HepG2 (cell line): ENCODE results near the gene SLFN13. TPM values are rescaled to one million over a fixed set of nuclear protein-coding genes. Genes with fewer than 3 reads are reported as not detected.

Experiments
- ATAC-seq: fragments of 200-7000 bp; cut with Tn5 transposase; 3 replicates; pipeline ENCODE4 v1.9.1; 2020; ENCODE audit warnings: mild to moderate bottlenecking, moderate library complexity
- BruUV-seq: library from RNA; stranded (reverse); fragments of 400-500 nt; replicated peaks from 2 replicates; lab custom pipeline; 2021; lab: Mats Ljungman, UMichigan
- CTCF ChIA-PET: fragments of 300-600 bp; formaldehyde crosslinking; extraction: SDS; loops from one replicate; lab custom pipeline; 2021; ENCODE audit warnings: low total read pairs, inconsistent platforms, low intra/inter-chr PET ratio; lab: Yijun Ruan, JAX
- POLR2A ChIA-PET: fragments of 350-600 bp; sonication (Branson Sonifier 250); formaldehyde crosslinking; loops from one replicate; lab custom pipeline; 2020; ENCODE audit warnings: antibody characterized with exemption, inconsistent platforms; lab: Yijun Ruan, JAX
- DNase-seq: peaks from one replicate; pipeline ENCODE4 v3.0.0-alpha.2; 2015; ENCODE audit warnings: low spot score
- FAIRE-seq: peaks from 3 replicates; lab custom pipeline; 2011; peaks lifted over from hg19 to GRCh38; lab: Jason Lieb, UNC
- H2AFZ ChIP-seq: one replicate; pipeline ENCODE4 v1.6.1; 2011; ENCODE audit warnings: low read length, inconsistent platforms
- H3K27ac ChIP-seq: fragments of 300-600 bp; 3 replicates; pipeline ENCODE4 v1.8.0; 2011; ENCODE audit warnings: mixed run types, mild to moderate bottlenecking, mixed read lengths, low read length, inconsistent platforms; ENCODE audit not compliant: insufficient read depth; ENCODE audit errors: extremely low read length
- H3K27me3 ChIP-seq, 2 experiments: fragments of 200-600 bp in 1 of 2; 2 replicates in 1 of 2; 3 replicates in 1 of 2; pipeline versions ENCODE4 v1.6.0 to v1.8.0; 2011; ENCODE audit warnings: low read length in 2 of 2, mild to moderate bottlenecking in 2 of 2, moderate library complexity in 2 of 2, inconsistent platforms in 1 of 2; ENCODE audit not compliant: insufficient read depth in 2 of 2, control insufficient read depth in 1 of 2
- H3K36me3 ChIP-seq, 2 experiments: fragments of 200-600 bp in 1 of 2; replicated peaks in 1 of 2; 2 replicates in 1 of 2; 3 replicates in 1 of 2; pipeline versions ENCODE4 v1.5.1 to v1.8.0; 2011; ENCODE audit warnings: low read length in 2 of 2, inconsistent platforms in 1 of 2; ENCODE audit not compliant: insufficient read depth in 2 of 2, control insufficient read depth in 1 of 2
- H3K4me1 ChIP-seq: 2 replicates; pipeline ENCODE4 v1.5.1; 2012; ENCODE audit warnings: low read length, inconsistent platforms; ENCODE audit not compliant: insufficient read depth
- H3K4me2 ChIP-seq: 2 replicates; pipeline ENCODE4 v1.6.0; 2011; ENCODE audit warnings: low read depth, low read length, inconsistent platforms
- H3K4me3 ChIP-seq, 3 experiments: fragments of 200-600 bp in 1 of 3; sonication (generic), shearing (Covaris generic) in 1 of 3; replicated peaks in 1 of 3; 2 replicates each; pipeline ENCODE4 v1.5.1; 2011 to 2016; ENCODE audit warnings: low read length in 3 of 3, inconsistent platforms in 2 of 3, low read depth in 2 of 3, mild to moderate bottlenecking in 2 of 3, control low read depth in 1 of 3, mixed read lengths in 1 of 3; ENCODE audit not compliant: insufficient read depth in 1 of 3
- H3K79me2 ChIP-seq: one replicate; pipeline ENCODE4 v1.6.1; 2011; ENCODE audit warnings: low read length, inconsistent platforms; ENCODE audit not compliant: insufficient read depth
- H3K9ac ChIP-seq: 2 replicates; pipeline ENCODE4 v1.6.0; 2011; ENCODE audit warnings: mild to moderate bottlenecking, low read depth, low read length, inconsistent platforms; ENCODE audit not compliant: insufficient read depth
- H3K9me3 ChIP-seq: 2 replicates; pipeline ENCODE4 v1.5.1; 2012; ENCODE audit warnings: mild to moderate bottlenecking, low read length
- H4K20me1 ChIP-seq: 2 replicates; pipeline ENCODE4 v1.6.0; 2011; ENCODE audit warnings: inconsistent platforms, mild to moderate bottlenecking, low read length, moderate library complexity; ENCODE audit not compliant: insufficient read depth
- CBX2 ChIP-seq, 2 experiments: fragments of 200-600 bp in 1 of 2; sonication (generic); formaldehyde crosslinking in 1 of 2; IDR thresholded peaks; 2 replicates each; pipeline versions ENCODE4 v1.7.0 to v1.8.1; 2018 to 2022; ENCODE audit warnings: low read depth in 2 of 2, low read length in 1 of 2, mild to moderate bottlenecking in 1 of 2, missing genetic modification reagents in 1 of 2
- CBX5 ChIP-seq: sonication (generic); formaldehyde crosslinking; IDR thresholded peaks from 2 replicates; pipeline ENCODE4 v1.4.0; 2020; ENCODE audit warnings: missing genetic modification reagents, borderline replicate concordance
- KDM5B ChIP-seq: sonication (generic); formaldehyde crosslinking; IDR thresholded peaks from 2 replicates; pipeline ENCODE4 v1.4.0; 2020; ENCODE audit warnings: missing genetic modification reagents, mild to moderate bottlenecking, borderline replicate concordance
- REL ChIP-seq: sonication (generic); formaldehyde crosslinking; conservative IDR thresholded peaks from 2 replicates; pipeline ENCODE4 v1.8.0; 2022; ENCODE audit warnings: mild to moderate bottlenecking, missing genetic modification reagents, moderate library complexity
- REXO4 ChIP-seq: sonication (generic); formaldehyde crosslinking; IDR thresholded peaks from 2 replicates; pipeline ENCODE4 v1.8.0; 2022; ENCODE audit warnings: missing genetic modification reagents, mild to moderate bottlenecking, borderline replicate concordance
- SATB2 ChIP-seq: sonication (generic); formaldehyde crosslinking; IDR thresholded peaks from 2 replicates; pipeline ENCODE4 v1.5.0; 2020; ENCODE audit warnings: missing genetic modification reagents
- ZNF225 ChIP-seq: sonication (generic); formaldehyde crosslinking; IDR thresholded peaks from 2 replicates; pipeline ENCODE4 v1.4.0; 2020; ENCODE audit warnings: mild to moderate bottlenecking, missing genetic modification reagents
- ZNF570 ChIP-seq: sonication (generic); formaldehyde crosslinking; IDR thresholded peaks from 2 replicates; pipeline ENCODE4 v1.4.0; 2020; ENCODE audit warnings: mild to moderate bottlenecking, missing genetic modification reagents, borderline replicate concordance
- ZNF75D ChIP-seq: sonication (generic); formaldehyde crosslinking; IDR thresholded peaks from 2 replicates; pipeline ENCODE4 v1.8.1; 2023; ENCODE audit warnings: missing genetic modification reagents, mild to moderate bottlenecking, borderline replicate concordance
- WGBS: methylation state at CpG from one replicate; pipeline ENCODE4 v1.1.6; 2017; ENCODE audit warnings: low lambda C conversion rate; 5-methylcytosine and 5-hydroxymethylcytosine counted together
- in situ Hi-C: cut with HindIII; loops from 2 replicates; pipeline ENCODE4 v1.10.0; 2017; ENCODE audit warnings: low pct_unique_long_range_greater_than_20kb; ENCODE audit not compliant: extremely low pct_ligation_motif_present
- intact Hi-C: fragments of 100-400 bp; cut with micrococcal nuclease; formaldehyde crosslinking; loops from one replicate; pipeline ENCODE4 v1.10.0; 2022; ENCODE audit not compliant: unreplicated experiment
- polyA plus RNA-seq, 8 experiments: library from polyadenylated mRNA; depleted of rRNA in 3 of 8; stranded (reverse) in 7 of 8; unstranded in 1 of 8; fragments of >200 nt; fragmentation: Illumina TruSeq in 4 of 8; extraction: Trizol in 4 of 8; gene quantifications; 2 replicates each; pipeline versions ENCODE4 v1.2.1 to v1.2.3, GENCODE V29; 2011 to 2016; ENCODE audit warnings: low read depth in 4 of 8, missing spikeins in 1 of 8, mixed read lengths in 1 of 8; ENCODE audit not compliant: insufficient read depth in 1 of 8
- total RNA-seq, 5 experiments: library from RNA; depleted of rRNA; stranded (reverse); fragments of >200 nt; fragmentation: Illumina TruSeq; extraction: Trizol; gene quantifications; 2 replicates each; pipeline ENCODE4 v1.2.3, GENCODE V29; 2016; ENCODE audit warnings: low read depth in 1 of 5
- TF ChIP-seq, protein P1 (sequence below): IDR thresholded peaks from 2 replicates; pipeline ENCODE4 v1.6.1; 2012; ENCODE audit warnings: low read length, improper control_type of control experiment

Gene SLFN13
- total and polyA plus RNA-seq, 2 of the 13 experiments (the other 11 are each of a cell fraction or from before 2014, with no cell fraction given) = 0.18 TPM; not detected in 1

DNA sequence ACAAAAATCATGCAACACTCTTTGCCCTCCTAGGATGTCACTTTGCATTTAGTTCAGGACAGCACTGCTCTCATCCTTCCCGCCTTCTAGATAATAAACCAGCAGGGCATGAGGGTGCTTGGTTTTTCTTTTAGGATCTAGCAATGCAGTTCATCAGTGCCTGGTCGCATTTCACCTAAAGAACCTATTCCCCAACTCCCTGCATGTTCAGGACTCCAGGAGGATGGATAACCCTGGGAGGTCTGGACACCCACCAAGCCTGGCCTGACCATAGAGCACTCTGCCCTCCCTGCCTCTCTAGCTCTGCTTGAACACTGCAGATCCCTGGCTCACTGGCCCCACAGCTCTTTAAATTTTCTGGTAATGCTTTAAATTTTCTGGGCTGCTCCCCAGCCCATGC is 18.9 kb downstream of the SLFN13 start (continued):
- TF ChIP-seq ZNF225 (CRISPR knock-in tag) = no peak

DNA sequence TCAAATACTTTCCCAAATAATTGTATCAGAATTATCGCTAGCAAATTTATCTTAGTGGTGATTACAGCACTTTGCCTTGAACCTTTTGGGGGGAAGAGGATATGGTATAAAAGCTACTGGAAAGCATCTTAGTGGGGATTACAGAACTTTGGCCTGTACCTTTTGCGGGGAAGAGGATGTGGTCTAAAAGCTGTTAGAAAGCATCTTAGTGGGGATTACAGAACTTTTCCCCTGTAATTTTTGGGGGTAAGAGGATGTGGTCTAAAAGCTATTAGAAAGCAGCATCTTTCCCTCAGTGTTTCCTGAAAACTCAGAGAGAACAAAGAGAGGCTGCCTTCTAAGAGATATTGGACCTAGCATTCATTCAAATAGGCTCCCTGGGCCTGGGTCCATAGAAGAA is 20.3 kb downstream of the SLFN13 start:
- Histone ChIP-seq H3K4me3 (no peak overlapping the region), H4K20me1 (no peaks in the 10 kb centered on the region), H3K4me1 (peaks cover 3% of the 10 kb centered on the region; the same call in 1 of the 2 replicates), H3K27me3 (peaks cover 0 to 14% of the 10 kb centered on the region in 2 experiments; a peak in 1 of 5 replicates), H2AFZ (no peak overlapping the region), H3K4me2 (no peak overlapping the region), H3K79me2 (no peaks in the 10 kb centered on the region), H3K9ac (no peak overlapping the region), H3K36me3 (no peaks in the 10 kb centered on the region), H3K9me3 (no peaks in the 10 kb centered on the region), H3K27ac (no peak overlapping the region)
- in situ Hi-C loops (no loop called here), intact Hi-C loops (no loop called here)
- ChIA-PET POLR2A (no interaction called here), CTCF (no interaction called here)
- no peak for FAIRE-seq
- no peak for DNase-seq
- 22% methylated on average over 2 of the region's 2 CpGs for WGBS
- TF ChIP-seq REL (CRISPR knock-in tag) (no peak), ZNF570 (CRISPR knock-in tag) (no peak), ZNF75D (CRISPR knock-in tag) (no peak), SATB2 (no peak), REXO4 (no peak), CBX2 (IDR thresholded peaks at IDR 0.05; ENCODE audit: low read depth, low read length) (no peak), CBX2 (CRISPR knock-in tag; IDR thresholded peaks at IDR 0.05; ENCODE audit: low read depth) (no peak), KDM5B (CRISPR knock-in tag) (no peak), CBX5 (CRISPR knock-in tag) (no peak)
- TF ChIP-seq, protein P1, sequence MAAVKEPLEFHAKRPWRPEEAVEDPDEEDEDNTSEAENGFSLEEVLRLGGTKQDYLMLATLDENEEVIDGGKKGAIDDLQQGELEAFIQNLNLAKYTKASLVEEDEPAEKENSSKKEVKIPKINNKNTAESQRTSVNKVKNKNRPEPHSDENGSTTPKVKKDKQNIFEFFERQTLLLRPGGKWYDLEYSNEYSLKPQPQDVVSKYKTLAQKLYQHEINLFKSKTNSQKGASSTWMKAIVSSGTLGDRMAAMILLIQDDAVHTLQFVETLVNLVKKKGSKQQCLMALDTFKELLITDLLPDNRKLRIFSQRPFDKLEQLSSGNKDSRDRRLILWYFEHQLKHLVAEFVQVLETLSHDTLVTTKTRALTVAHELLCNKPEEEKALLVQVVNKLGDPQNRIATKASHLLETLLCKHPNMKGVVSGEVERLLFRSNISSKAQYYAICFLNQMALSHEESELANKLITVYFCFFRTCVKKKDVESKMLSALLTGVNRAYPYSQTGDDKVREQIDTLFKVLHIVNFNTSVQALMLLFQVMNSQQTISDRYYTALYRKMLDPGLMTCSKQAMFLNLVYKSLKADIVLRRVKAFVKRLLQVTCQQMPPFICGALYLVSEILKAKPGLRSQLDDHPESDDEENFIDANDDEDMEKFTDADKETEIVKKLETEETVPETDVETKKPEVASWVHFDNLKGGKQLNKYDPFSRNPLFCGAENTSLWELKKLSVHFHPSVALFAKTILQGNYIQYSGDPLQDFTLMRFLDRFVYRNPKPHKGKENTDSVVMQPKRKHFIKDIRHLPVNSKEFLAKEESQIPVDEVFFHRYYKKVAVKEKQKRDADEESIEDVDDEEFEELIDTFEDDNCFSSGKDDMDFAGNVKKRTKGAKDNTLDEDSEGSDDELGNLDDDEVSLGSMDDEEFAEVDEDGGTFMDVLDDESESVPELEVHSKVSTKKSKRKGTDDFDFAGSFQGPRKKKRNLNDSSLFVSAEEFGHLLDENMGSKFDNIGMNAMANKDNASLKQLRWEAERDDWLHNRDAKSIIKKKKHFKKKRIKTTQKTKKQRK = no peak
- no TSS peak for BruUV-seq
- ATAC-seq = no peak
